NCI-H1417 treated with DMSO at 0.1 percent for 48 hours (cell line): ENCODE results near the gene ADARB2.

Experiments used
- DNase-seq: peaks from one replicate; lab custom pipeline; 2025; lab: John Stamatoyannopoulos, UW

ADARB2 gene

GRCh38 chr10:1525354-1526162, 211.8 kb downstream of the ADARB2 start:
- DNase-seq = no peak

GRCh38 chr10:1524540-1524939, 212.8 kb downstream of the ADARB2 start:
- no peak for DNase-seq

- DNase-seq = no peak
These were observed 214.1 kb downstream of the ADARB2 start for GRCh38 chr10:1523221-1523620.

- no peak for DNase-seq
These were observed 215.1 kb downstream of the ADARB2 start for GRCh38 chr10:1522237-1522636.

- no peak for DNase-seq
These were observed 215.6 kb downstream of the ADARB2 start for GRCh38 chr10:1521741-1522140.

- DNase-seq = no peak
These were observed 216.3 kb downstream of the ADARB2 start for GRCh38 chr10:1520909-1521565.

- DNase-seq = no peak
These were observed 217.9 kb downstream of the ADARB2 start for GRCh38 chr10:1519391-1519790.

GRCh38 chr10:1517684-1518083, 219.6 kb downstream of the ADARB2 start:
- DNase-seq = no peak

- no peak for DNase-seq
These were observed 220.7 kb downstream of the ADARB2 start for GRCh38 chr10:1516492-1517165.

GRCh38 chr10:1515780-1516491, 221.4 kb downstream of the ADARB2 start:
- no peak for DNase-seq

- DNase-seq = no peak
These were observed 222.1 kb downstream of the ADARB2 start for GRCh38 chr10:1515121-1515779.

- DNase-seq = no peak
These were observed 222.6 kb downstream of the ADARB2 start for GRCh38 chr10:1514681-1515080.

- DNase-seq = no peak
These were observed 224.1 kb downstream of the ADARB2 start for GRCh38 chr10:1513221-1513620.

- no peak for DNase-seq
These were observed 228.3 kb downstream of the ADARB2 start for GRCh38 chr10:1509011-1509530.

GRCh38 chr10:1508096-1508495, 229.2 kb downstream of the ADARB2 start:
- no peak for DNase-seq

- no peak for DNase-seq
These were observed 229.9 kb downstream of the ADARB2 start for GRCh38 chr10:1507436-1507835.

- DNase-seq = no peak
These were observed 232.4 kb downstream of the ADARB2 start for GRCh38 chr10:1504940-1505339.

GRCh38 chr10:1504286-1504685, 233.0 kb downstream of the ADARB2 start:
- no peak for DNase-seq

GRCh38 chr10:1502451-1502850, 234.9 kb downstream of the ADARB2 start:
- DNase-seq = no peak

- DNase-seq = no peak
These were observed 237.9 kb downstream of the ADARB2 start for GRCh38 chr10:1499359-1499957.

GRCh38 chr10:1498746-1499358, 238.5 kb downstream of the ADARB2 start:
- DNase-seq = no peak
